AG04450 (cell line): ENCODE data around the gene NINJ1. TPM values are rescaled to one million over a fixed set of nuclear protein-coding genes. Genes with fewer than 3 reads are reported as not detected.

ENCODE experiments used
- CTCF ChIA-PET: fragments of 300-600, 350-600 bp; formaldehyde crosslinking; extraction: SDS; loops from one replicate; lab custom pipeline; 2022; ENCODE audit warnings: antibody characterized with exemption, inconsistent platforms; lab: Charles Lee
- POLR2A ChIA-PET: fragments of 350-600 bp; formaldehyde crosslinking; extraction: SDS; loops from one replicate; lab custom pipeline; 2021; ENCODE audit warnings: antibody characterized with exemption, inconsistent platforms; lab: Yijun Ruan, JAX
- DNase-seq: peaks from one replicate; pipeline ENCODE4 v3.0.0-alpha.2; 2011; ENCODE audit warnings: low read depth, low spot score
- H3K27ac ChIP-seq: one replicate; pipeline ENCODE4 v1.5.1; 2012; ENCODE audit warnings: low read depth, low read length, control low read depth
- H3K27me3 ChIP-seq: one replicate; pipeline ENCODE4 v1.6.0; 2012; ENCODE audit warnings: low read length; ENCODE audit not compliant: control insufficient read depth, insufficient read depth
- H3K4me3 ChIP-seq: 2 replicates; pipeline ENCODE4 v1.5.1; 2011; ENCODE audit warnings: mild to moderate bottlenecking, low read depth, low read length, control low read depth
- H3K9me3 ChIP-seq: 2 replicates; pipeline ENCODE4 v1.5.1; 2012; ENCODE audit warnings: low read length; ENCODE audit not compliant: control insufficient read depth, insufficient read depth
- CTCF ChIP-seq: IDR thresholded peaks from 2 replicates; pipeline ENCODE4 v1.5.1; 2011; ENCODE audit warnings: low read depth, low read length, control low read depth, inconsistent platforms
- polyA plus RNA-seq: library from polyadenylated mRNA; depleted of rRNA; stranded (reverse); fragments of >200 nt; gene quantifications from 2 replicates; pipeline ENCODE4 v1.2.3, GENCODE V29; 2011

NINJ1 gene
- polyA plus RNA-seq, 1 experiment = 26.8 TPM

GRCh38 chr9:93180938-93181337 lies 46.9 kb upstream of the NINJ1 start:
- DNase-seq = no peak
- CTCF ChIA-PET = no interaction called here
- Histone ChIP-seq H3K27me3 (peaks cover 45% of the 10 kb centered on the region), H3K4me3 (no peak overlapping the region), H3K27ac (no peak overlapping the region), H3K9me3 (no peaks in the 10 kb centered on the region; the same call in 1 of the 2 replicates)
- TF ChIP-seq CTCF = no peak
- POLR2A ChIA-PET = no interaction called here

- CTCF ChIA-PET = interaction anchor here (0.7 kb wide), 1 partner anchor 123 kb away, joined by 3 read pairs; no protein-coding TSS in a partner anchor
- POLR2A ChIA-PET = interaction anchor here (0.6 kb wide), 1 partner anchor 65 kb away, joined by 3 read pairs; no protein-coding TSS in a partner anchor
- H3K27ac ChIP-seq = no peak overlapping the region
- H3K9me3 ChIP-seq = no peaks in the 10 kb centered on the region
- no peak for DNase-seq
- no peak for TF ChIP-seq CTCF
- H3K27me3 ChIP-seq = peaks cover 39% of the 10 kb centered on the region
- no peak overlapping the region for H3K4me3 ChIP-seq
These were observed 45.1 kb upstream of the NINJ1 start for GRCh38 chr9:93178851-93179786.

GRCh38 chr9:93177676-93178075 lies 43.6 kb upstream of the NINJ1 start:
- ChIA-PET CTCF (no interaction called here), POLR2A (no interaction called here)
- Histone ChIP-seq H3K27ac (no peak overlapping the region), H3K4me3 (no peak overlapping the region), H3K27me3 (peaks cover 34% of the 10 kb centered on the region), H3K9me3 (no peaks in the 10 kb centered on the region)
- no peak for DNase-seq
- no peak for TF ChIP-seq CTCF

- DNase-seq = no peak
- ChIA-PET CTCF (no interaction called here), POLR2A (no interaction called here)
- H3K27ac ChIP-seq = no peak overlapping the region
- no peak for TF ChIP-seq CTCF
- H3K27me3 ChIP-seq = peaks cover 24% of the 10 kb centered on the region
- H3K4me3 ChIP-seq = no peak overlapping the region
- H3K9me3 ChIP-seq = no peaks in the 10 kb centered on the region
These were observed 40.9 kb upstream of the NINJ1 start for GRCh38 chr9:93174976-93175375.
